Activated CD4-positive, alpha-beta memory T cell treated with anti-CD3 and anti-CD28 coated beads for 36 hours (primary cell): Measurements from ENCODE around the gene PHPT1. TPM values are rescaled to one million over a fixed set of nuclear protein-coding genes. Genes with fewer than 3 reads are reported as not detected.

Experiments used
- CTCF ChIA-PET: fragments of 350-600 bp; sonication (Branson Sonifier 250); formaldehyde crosslinking; loops from one replicate; lab custom pipeline; 2021; ENCODE audit warnings: antibody characterized with exemption, inconsistent platforms; lab: Charles Lee
- POLR2A ChIA-PET: fragments of 350-600 bp; sonication (Branson Sonifier 250); formaldehyde crosslinking; loops from one replicate; lab custom pipeline; 2021; ENCODE audit warnings: antibody characterized with exemption; lab: Charles Lee
- DNase-seq: peaks from one replicate; pipeline ENCODE4 v3.0.0-alpha.2; 2020
- H3K27ac Mint-ChIP-seq: one replicate; pipeline ENCODE4 v1.8.0; 2021; ENCODE audit warnings: mixed read lengths
- H3K27me3 Mint-ChIP-seq: one replicate; pipeline ENCODE4 v1.8.0; 2021; ENCODE audit warnings: mixed read lengths
- H3K36me3 Mint-ChIP-seq: one replicate; pipeline ENCODE4 v1.8.0; 2021; ENCODE audit warnings: mixed read lengths
- H3K4me1 Mint-ChIP-seq: one replicate; pipeline ENCODE4 v1.8.0; 2021; ENCODE audit warnings: low read depth, mixed read lengths
- H3K4me3 Mint-ChIP-seq: one replicate; pipeline ENCODE4 v1.8.0; 2021; ENCODE audit warnings: mild to moderate bottlenecking, mixed read lengths
- H3K9me3 Mint-ChIP-seq: one replicate; pipeline ENCODE4 v1.8.0; 2021; ENCODE audit warnings: mixed read lengths
- intact Hi-C: fragments of 100-400 bp; cut with micrococcal nuclease; formaldehyde crosslinking; loops from one replicate; pipeline ENCODE4 v1.15.1; 2023
- total RNA-seq, 2 experiments: library from RNA; stranded (reverse); gene quantifications; one replicate each; pipeline ENCODE4 v1.2.3, GENCODE V29; 2021

PHPT1 gene
- total RNA-seq, 2 experiments from 2014 or later, result 92.2 to 95.5 TPM

DNA sequence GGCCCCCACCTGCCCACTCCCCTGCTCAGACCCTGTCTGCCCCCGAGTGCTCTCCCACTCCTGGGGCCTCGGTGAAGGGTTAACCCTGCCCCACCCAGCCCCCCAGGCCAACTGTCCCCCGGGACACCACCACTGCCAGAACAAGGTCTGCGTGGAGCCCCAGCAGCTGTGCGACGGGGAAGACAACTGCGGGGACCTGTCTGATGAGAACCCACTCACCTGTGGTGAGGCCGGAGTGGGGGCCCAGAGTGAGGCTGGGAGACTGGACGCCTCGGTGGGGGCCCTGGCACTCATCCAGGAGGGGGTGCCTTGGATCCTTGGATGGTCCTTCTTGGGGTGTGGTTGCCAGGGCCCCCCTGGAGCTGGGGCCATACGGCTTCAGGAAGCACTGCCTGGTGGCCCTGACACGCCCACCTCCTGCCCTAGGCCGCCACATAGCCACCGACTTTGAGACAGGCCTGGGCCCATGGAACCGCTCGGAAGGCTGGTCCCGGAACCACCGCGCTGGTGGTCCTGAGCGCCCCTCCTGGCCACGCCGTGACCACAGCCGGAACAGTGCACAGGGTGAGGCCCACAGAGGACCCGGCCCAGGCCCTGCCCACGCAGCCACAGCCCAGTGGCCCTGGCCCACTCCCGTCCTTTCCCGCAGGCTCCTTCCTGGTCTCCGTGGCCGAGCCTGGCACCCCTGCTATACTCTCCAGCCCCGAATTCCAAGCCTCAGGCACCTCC lies 5.1 kb downstream of the PHPT1 start:
- Mint-ChIP-seq H3K27ac (no peak overlapping the region), H3K4me3 (no peak overlapping the region), H3K36me3 (peaks cover 3% of the 10 kb centered on the region), H3K4me1 (peaks cover 7% of the 10 kb centered on the region), H3K9me3 (no peaks in the 10 kb centered on the region), H3K27me3 (no peaks in the 10 kb centered on the region)
- DNase-seq, result no peak
- intact Hi-C loops, result no loop called here
- ChIA-PET POLR2A (interaction anchor here (1.3 kb wide), 1 partner anchor 9 kb away, joined by 3 read pairs; no protein-coding TSS in a partner anchor), CTCF (no interaction called here)

DNA sequence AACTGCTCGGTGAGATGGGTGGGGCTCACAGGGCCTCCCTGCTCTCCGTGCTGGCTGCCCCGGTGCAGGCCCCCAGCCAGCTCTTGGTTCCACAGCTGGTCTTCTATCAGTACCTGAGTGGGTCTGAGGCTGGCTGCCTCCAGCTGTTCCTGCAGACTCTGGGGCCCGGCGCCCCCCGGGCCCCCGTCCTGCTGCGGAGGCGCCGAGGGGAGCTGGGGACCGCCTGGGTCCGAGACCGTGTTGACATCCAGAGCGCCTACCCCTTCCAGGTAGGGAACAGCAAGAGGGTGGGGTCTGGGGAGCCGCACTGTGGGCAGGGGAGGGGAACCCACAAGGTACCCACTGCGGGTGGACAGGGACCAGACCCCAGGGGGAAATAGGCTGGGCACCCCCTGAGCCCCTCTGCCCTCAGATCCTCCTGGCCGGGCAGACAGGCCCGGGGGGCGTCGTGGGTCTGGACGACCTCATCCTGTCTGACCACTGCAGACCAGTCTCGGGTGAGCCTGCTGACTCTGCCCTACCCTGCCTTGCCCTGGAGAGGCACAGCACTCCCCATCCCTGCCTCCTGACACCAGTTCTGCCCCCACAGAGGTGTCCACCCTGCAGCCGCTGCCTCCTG lies 5.7 kb downstream of the PHPT1 start:
- Mint-ChIP-seq H3K27ac (no peak overlapping the region), H3K4me1 (peaks cover 4% of the 10 kb centered on the region), H3K36me3 (peaks cover 2% of the 10 kb centered on the region), H3K9me3 (no peaks in the 10 kb centered on the region), H3K4me3 (no peak overlapping the region), H3K27me3 (no peaks in the 10 kb centered on the region)
- CTCF ChIA-PET, result no interaction called here
- intact Hi-C loops, result no loop called here
- POLR2A ChIA-PET, result no interaction called here
- DNase-seq, result no peak

DNA sequence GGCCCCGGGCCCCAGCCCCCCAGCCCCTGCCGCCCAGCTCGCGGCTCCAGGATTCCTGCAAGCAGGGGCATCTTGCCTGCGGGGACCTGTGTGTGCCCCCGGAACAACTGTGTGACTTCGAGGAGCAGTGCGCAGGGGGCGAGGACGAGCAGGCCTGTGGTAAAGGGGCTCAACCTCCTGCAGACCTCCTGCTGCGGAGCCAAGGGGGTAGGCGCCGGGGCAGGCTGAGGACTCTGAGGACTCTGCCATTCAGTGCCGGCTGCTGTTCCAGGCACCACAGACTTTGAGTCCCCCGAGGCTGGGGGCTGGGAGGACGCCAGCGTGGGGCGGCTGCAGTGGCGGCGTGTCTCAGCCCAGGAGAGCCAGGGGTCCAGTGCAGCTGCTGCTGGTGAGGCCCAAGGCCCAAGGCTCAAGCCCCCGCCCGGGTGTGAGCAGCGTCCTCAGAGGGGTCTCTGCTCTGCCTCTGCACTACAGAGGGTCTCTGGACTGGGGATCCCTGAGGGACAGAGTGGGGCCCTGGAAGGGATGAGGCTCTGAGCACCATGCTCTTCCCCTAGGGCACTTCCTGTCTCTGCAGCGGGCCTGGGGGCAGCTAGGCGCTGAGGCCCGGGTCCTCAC lies 6.4 kb downstream of the PHPT1 start:
- peaks cover 2% of the 10 kb centered on the region for H3K36me3 Mint-ChIP-seq
- H3K9me3 Mint-ChIP-seq, result no peaks in the 10 kb centered on the region
- intact Hi-C loops, result no loop called here
- H3K4me3 Mint-ChIP-seq, result no peak overlapping the region
- H3K4me1 Mint-ChIP-seq, result no peaks in the 10 kb centered on the region
- ChIA-PET POLR2A (no interaction called here), CTCF (no interaction called here)
- H3K27ac Mint-ChIP-seq, result no peak overlapping the region
- no peak for DNase-seq
- H3K27me3 Mint-ChIP-seq, result no peaks in the 10 kb centered on the region

DNA sequence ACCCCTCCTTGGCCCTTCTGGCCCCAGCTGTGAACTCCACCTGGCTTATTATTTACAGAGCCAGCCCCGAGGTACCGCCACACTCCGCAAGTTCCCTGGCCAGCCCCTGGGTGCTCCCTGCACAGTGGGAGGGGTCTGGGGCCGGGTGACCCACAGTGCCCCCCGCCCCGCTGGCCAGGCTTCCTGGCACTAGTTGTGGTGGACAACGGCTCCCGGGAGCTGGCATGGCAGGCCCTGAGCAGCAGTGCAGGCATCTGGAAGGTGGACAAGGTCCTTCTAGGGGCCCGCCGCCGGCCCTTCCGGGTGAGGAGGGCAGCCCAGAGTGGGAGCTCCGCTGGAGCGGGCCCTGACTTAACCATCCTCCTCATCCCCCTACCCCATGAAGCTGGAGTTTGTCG lies 6.9 kb downstream of the PHPT1 start:
- H3K36me3 Mint-ChIP-seq, result peaks cover 2% of the 10 kb centered on the region
- ChIA-PET CTCF (no interaction called here), POLR2A (interaction anchor here (0.6 kb wide), 1 partner anchor 10 kb away, joined by 3 read pairs; the partner anchor contains the start of gene EDF1)
- no peaks in the 10 kb centered on the region for H3K27me3 Mint-ChIP-seq
- H3K4me3 Mint-ChIP-seq, result no peak overlapping the region
- no peak for DNase-seq
- intact Hi-C loops, result no loop called here
- no peak overlapping the region for H3K27ac Mint-ChIP-seq
- H3K4me1 Mint-ChIP-seq, result no peaks in the 10 kb centered on the region
- no peaks in the 10 kb centered on the region for H3K9me3 Mint-ChIP-seq

DNA sequence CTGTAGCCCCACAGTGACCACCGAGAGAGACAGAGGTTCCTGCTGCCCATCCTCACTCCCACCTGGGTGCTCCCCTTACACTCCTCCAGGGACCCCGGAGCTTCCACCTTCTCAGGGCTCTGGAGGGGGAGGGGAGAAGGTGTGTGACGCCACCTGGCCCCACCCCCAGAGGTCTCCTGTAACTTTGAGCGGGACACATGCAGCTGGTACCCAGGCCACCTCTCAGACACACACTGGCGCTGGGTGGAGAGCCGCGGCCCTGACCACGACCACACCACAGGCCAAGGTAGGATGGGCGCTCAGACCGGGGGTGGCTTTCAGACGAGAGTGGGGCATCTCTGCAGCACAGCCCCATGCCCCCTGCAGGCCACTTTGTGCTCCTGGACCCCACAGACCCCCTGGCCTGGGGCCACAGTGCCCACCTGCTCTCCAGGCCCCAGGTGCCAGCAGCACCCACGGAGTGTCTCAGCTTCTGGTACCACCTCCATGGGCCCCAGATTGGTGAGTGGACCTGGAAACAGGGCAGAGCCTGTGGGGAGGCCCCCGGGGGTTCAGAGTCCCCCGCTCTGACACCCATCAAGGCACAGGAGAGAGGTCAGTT lies 7.4 kb downstream of the PHPT1 start:
- H3K27me3 Mint-ChIP-seq, result no peaks in the 10 kb centered on the region
- CTCF ChIA-PET, result no interaction called here
- H3K27ac Mint-ChIP-seq, result no peak overlapping the region
- H3K9me3 Mint-ChIP-seq, result no peaks in the 10 kb centered on the region
- peaks cover 2% of the 10 kb centered on the region for H3K36me3 Mint-ChIP-seq
- intact Hi-C loops, result no loop called here
- H3K4me1 Mint-ChIP-seq, result no peaks in the 10 kb centered on the region
- DNase-seq, result no peak
- no peak overlapping the region for H3K4me3 Mint-ChIP-seq
- POLR2A ChIA-PET, result interaction anchor here (0.6 kb wide), 1 partner anchor 9 kb away, joined by 3 read pairs; the partner anchor contains the start of gene EDF1

DNA sequence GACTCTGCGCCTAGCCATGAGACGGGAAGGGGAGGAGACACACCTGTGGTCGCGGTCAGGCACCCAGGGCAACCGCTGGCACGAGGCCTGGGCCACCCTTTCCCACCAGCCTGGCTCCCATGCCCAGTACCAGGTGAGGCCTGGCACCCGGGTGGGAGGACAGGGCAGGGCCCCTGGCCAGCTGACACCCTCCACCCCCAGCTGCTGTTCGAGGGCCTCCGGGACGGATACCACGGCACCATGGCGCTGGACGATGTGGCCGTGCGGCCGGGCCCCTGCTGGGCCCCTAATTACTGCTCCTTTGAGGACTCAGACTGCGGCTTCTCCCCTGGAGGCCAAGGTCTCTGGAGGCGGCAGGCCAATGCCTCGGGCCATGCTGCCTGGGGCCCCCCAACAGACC lies 8.0 kb downstream of the PHPT1 start:
- POLR2A ChIA-PET, result no interaction called here

DNA sequence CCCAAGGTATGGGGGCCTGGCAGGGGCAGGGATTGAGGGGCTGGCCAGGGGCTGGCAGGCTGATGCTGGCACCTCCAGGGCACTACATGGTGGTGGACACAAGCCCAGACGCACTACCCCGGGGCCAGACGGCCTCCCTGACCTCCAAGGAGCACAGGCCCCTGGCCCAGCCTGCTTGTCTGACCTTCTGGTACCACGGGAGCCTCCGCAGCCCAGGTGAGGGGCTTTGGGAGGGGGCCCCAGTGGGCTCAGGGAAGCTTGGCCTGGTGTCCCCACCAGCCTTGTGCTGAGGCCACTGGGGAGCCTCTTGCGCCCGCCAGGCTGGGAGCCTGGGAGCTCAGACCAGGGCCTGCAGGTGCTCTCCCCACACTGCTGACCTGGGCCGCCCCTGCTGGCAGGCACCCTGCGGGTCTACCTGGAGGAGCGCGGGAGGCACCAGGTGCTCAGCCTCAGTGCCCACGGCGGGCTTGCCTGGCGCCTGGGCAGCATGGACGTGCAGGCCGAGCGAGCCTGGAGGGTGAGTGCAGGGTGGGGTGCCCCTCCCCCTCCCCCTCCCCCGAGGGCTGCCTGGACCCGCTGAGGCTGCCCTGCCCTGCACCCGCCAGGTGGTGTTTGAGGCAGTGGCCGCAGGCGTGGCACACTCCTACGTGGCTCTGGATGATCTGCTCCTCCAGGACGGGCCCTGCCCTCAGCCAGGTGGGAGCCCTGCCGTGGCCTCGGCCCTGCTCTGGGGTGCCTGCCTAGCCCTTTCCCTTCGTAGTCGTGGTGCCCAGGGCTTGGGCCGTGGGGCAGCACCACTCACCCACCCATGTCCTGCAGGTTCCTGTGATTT lies 8.6 kb downstream of the PHPT1 start:
- no peak overlapping the region for H3K4me3 Mint-ChIP-seq
- no peaks in the 10 kb centered on the region for H3K4me1 Mint-ChIP-seq
- peaks cover 4% of the 10 kb centered on the region for H3K36me3 Mint-ChIP-seq
- no peaks in the 10 kb centered on the region for H3K9me3 Mint-ChIP-seq
- no peak overlapping the region for H3K27ac Mint-ChIP-seq
- H3K27me3 Mint-ChIP-seq, result no peaks in the 10 kb centered on the region
- intact Hi-C loops, result no loop called here
- ChIA-PET POLR2A (no interaction called here), CTCF (no interaction called here)
- no peak for DNase-seq

More for the DNA sequence above, 8.0 kb downstream of the PHPT1 start:
- H3K27me3 Mint-ChIP-seq, result no peaks in the 10 kb centered on the region
- no peak overlapping the region for H3K27ac Mint-ChIP-seq
- DNase-seq, result no peak
- CTCF ChIA-PET, result no interaction called here
- no peak overlapping the region for H3K4me3 Mint-ChIP-seq
- H3K9me3 Mint-ChIP-seq, result no peaks in the 10 kb centered on the region
- H3K36me3 Mint-ChIP-seq, result peaks cover 2% of the 10 kb centered on the region
- H3K4me1 Mint-ChIP-seq, result no peaks in the 10 kb centered on the region
- intact Hi-C loops, result no loop called here

DNA sequence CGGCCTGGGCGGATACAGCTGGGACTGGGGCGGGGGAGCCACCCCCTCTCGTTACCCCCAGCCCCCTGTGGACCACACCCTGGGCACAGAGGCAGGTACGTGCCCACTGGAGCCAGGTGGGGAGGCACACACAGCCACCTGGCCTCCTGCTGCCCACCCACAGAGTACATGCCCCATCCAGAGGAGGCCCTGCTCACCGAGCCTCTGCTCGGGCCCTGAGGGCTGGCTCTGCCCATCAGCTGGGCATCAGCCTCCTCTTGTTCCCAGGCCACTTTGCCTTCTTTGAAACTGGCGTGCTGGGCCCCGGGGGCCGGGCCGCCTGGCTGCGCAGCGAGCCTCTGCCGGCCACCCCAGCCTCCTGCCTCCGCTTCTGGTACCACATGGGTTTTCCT lies 9.2 kb downstream of the PHPT1 start:
- intact Hi-C loops, result no loop called here
- ChIA-PET CTCF (no interaction called here), POLR2A (no interaction called here)
- H3K4me3 Mint-ChIP-seq, result no peak overlapping the region
- DNase-seq, result no peak
- H3K27me3 Mint-ChIP-seq, result no peaks in the 10 kb centered on the region
- H3K36me3 Mint-ChIP-seq, result peaks cover 4% of the 10 kb centered on the region
- no peak overlapping the region for H3K27ac Mint-ChIP-seq
- no peaks in the 10 kb centered on the region for H3K4me1 Mint-ChIP-seq
- no peaks in the 10 kb centered on the region for H3K9me3 Mint-ChIP-seq

DNA sequence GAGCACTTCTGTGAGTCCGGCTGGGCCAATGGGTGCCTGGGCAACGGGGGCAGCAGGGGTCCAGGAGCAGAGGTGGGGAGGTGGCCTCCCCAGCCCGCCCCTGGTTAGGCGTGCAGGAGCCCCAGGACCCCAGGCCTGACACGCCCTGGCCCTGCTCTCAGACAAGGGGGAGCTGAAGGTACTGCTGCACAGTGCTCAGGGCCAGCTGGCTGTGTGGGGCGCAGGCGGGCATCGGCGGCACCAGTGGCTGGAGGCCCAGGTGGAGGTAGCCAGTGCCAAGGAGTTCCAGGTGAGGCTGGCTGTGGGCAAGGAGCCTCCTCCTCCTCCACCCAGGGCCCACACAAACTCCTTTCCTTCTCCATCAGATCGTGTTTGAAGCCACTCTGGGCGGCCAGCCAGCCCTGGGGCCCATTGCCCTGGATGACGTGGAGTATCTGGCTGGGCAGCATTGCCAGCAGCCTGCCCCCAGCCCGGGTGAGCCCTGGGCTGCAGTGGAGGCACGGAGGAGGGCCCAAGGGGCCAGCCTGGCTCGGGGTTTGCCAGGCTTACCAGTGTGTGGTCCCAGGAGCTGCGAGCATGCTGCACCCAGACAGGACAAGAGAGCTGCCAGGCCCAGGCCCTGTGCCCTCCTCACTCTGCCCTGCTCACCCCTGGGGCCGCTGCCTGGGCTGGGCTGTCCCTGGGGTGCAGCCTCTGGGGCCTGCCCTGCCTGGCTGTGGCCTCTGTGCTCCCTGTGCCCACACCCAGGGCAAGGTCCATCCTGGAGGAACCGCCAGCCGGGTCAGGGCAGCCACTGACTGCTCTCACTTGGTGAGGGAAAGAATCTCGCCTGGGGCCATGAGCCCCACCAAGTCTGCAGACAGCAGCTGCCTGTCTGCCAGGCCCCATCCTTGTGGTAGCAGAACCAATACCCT lies 9.9 kb downstream of the PHPT1 start:
- Mint-ChIP-seq H3K27me3 (no peaks in the 10 kb centered on the region), H3K27ac (no peak overlapping the region), H3K36me3 (peaks cover 10% of the 10 kb centered on the region), H3K4me3 (no peak overlapping the region), H3K4me1 (peaks cover 5% of the 10 kb centered on the region), H3K9me3 (no peaks in the 10 kb centered on the region)
- ChIA-PET POLR2A (no interaction called here), CTCF (no interaction called here)
- intact Hi-C loops, result no loop called here
- DNase-seq, result no peak

DNA sequence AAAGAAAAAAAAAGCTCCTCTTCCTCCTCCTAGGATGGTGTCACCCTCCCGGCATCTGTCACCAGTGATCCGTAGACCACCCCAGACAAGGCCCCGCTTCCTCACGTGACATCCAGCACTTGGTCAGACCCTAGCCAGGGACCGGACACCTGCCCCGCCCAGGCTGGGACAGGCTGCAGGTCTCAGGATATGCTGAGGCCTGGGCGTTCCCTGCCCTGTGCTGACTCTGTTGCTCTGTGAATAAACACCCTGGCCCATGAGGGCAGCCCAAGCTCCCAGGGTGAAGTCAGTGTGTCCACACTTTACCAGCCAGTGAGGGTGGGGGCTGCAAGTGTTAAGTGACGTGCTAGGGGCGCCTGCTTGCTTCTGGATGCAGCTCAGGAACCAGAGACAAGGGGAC lies 11.3 kb downstream of the PHPT1 start:
- no peak for DNase-seq
- ChIA-PET CTCF (no interaction called here), POLR2A (interaction anchor here (1.1 kb wide), 1 partner anchor 27 kb away, joined by 3 read pairs; no protein-coding TSS in a partner anchor)
- peaks cover 15% of the 10 kb centered on the region for H3K4me1 Mint-ChIP-seq
- no peaks in the 10 kb centered on the region for H3K9me3 Mint-ChIP-seq
- intact Hi-C loops, result no loop called here
- H3K4me3 Mint-ChIP-seq, result no peak overlapping the region
- no peak overlapping the region for H3K27ac Mint-ChIP-seq
- H3K36me3 Mint-ChIP-seq, result peaks cover 10% of the 10 kb centered on the region
- no peaks in the 10 kb centered on the region for H3K27me3 Mint-ChIP-seq
